Panc1 (cell line): ENCODE measurements around the gene NOTCH2. TPM values are rescaled to one million over a fixed set of nuclear protein-coding genes. Genes with fewer than 3 reads are reported as not detected.

Source experiments
- ATAC-seq: fragments of 200-7000 bp; cut with Tn5 transposase; 2 replicates; pipeline ENCODE4 v1.9.1; 2020; ENCODE audit warnings: mild to moderate bottlenecking, moderate library complexity
- BruUV-seq: library from RNA; stranded (reverse); fragments of 400-500 nt; replicated peaks from 2 replicates; lab custom pipeline; 2021; lab: Mats Ljungman, UMichigan
- CTCF ChIA-PET: fragments of 300-600 bp; sonication (Branson Sonifier 250); formaldehyde crosslinking; loops from one replicate; lab custom pipeline; 2022; ENCODE audit warnings: antibody characterized with exemption; lab: Charles Lee
- POLR2A ChIA-PET: fragments of 300-600 bp; sonication (Branson Sonifier 250); formaldehyde crosslinking; loops from one replicate; lab custom pipeline; 2022; ENCODE audit warnings: antibody characterized with exemption; lab: Charles Lee
- DNase-seq: peaks from one replicate; pipeline ENCODE4 v3.0.0-alpha.2; 2010; ENCODE audit warnings: low read depth, low spot score
- H3K27ac ChIP-seq: 2 replicates; pipeline ENCODE4 v1.5.1; 2011; ENCODE audit warnings: mild to moderate bottlenecking, low read length, inconsistent platforms
- H3K27me3 ChIP-seq: fragments of 200-500 bp; sonication (Bioruptor generic); 2 replicates; pipeline ENCODE4 v1.6.0; 2014; ENCODE audit warnings: low read length, inconsistent platforms; ENCODE audit not compliant: control insufficient read depth, insufficient read depth
- H3K36me3 ChIP-seq: fragments of 200-500 bp; sonication (Bioruptor generic); 2 replicates; pipeline ENCODE4 v1.5.1; 2014; ENCODE audit warnings: inconsistent platforms, mild to moderate bottlenecking, low read length, moderate library complexity; ENCODE audit not compliant: control insufficient read depth, insufficient read depth
- H3K4me1 ChIP-seq: 2 replicates; pipeline ENCODE4 v1.5.1; 2011; ENCODE audit warnings: inconsistent platforms, mild to moderate bottlenecking, low read length, moderate library complexity; ENCODE audit not compliant: control insufficient read depth, insufficient read depth
- H3K4me3 ChIP-seq, 2 experiments: 2 replicates each; pipeline ENCODE4 v1.5.1; 2011 to 2012; ENCODE audit warnings: low read depth in 2 of 2, low read length in 2 of 2, mild to moderate bottlenecking in 2 of 2, inconsistent platforms in 1 of 2, moderate library complexity in 1 of 2
- H3K9me3 ChIP-seq: fragments of 200-500 bp; sonication (Bioruptor generic); 2 replicates; pipeline ENCODE4 v1.5.1; 2014; ENCODE audit warnings: low read depth, mild to moderate bottlenecking, inconsistent platforms, low read length, moderate library complexity; ENCODE audit not compliant: control insufficient read depth, insufficient read depth
- CTCF ChIP-seq: fragments of 450-650 bp; IDR thresholded peaks from 2 replicates; pipeline ENCODE4 v1.5.1; 2017; ENCODE audit warnings: mild to moderate bottlenecking
- POLR2AphosphoS5 ChIP-seq: IDR thresholded peaks from 2 replicates; pipeline ENCODE4 v1.6.1; 2012; ENCODE audit warnings: mild to moderate bottlenecking, low read depth, low read length, moderate library complexity
- SIN3A ChIP-seq: IDR thresholded peaks from 2 replicates; pipeline ENCODE4 v1.6.1; 2012; ENCODE audit warnings: low read depth, mild to moderate bottlenecking, low read length, moderate library complexity, borderline replicate concordance; ENCODE audit not compliant: insufficient read depth
- TCF7L2 ChIP-seq: IDR thresholded peaks from 2 replicates; pipeline ENCODE4 v1.6.1; 2011; ENCODE audit warnings: mild to moderate bottlenecking, low read depth, low read length, inconsistent platforms
- in situ Hi-C: cut with HindIII; loops from 2 replicates; pipeline ENCODE4 v1.10.0; 2016; ENCODE audit warnings: low sequenced_read_pairs, low pct_unique_long_range_greater_than_20kb
- intact Hi-C: fragments of 100-400 bp; cut with micrococcal nuclease; formaldehyde crosslinking; loops from one replicate; pipeline ENCODE4 v1.10.0; 2022; ENCODE audit not compliant: unreplicated experiment
- total RNA-seq: library from RNA; stranded (reverse); gene quantifications from one replicate; pipeline ENCODE4 v1.2.1, GENCODE V29; 2021; ENCODE audit not compliant: unreplicated experiment
- TF ChIP-seq, protein P1 (sequence below), 2 experiments: IDR thresholded peaks; 2 replicates each; pipeline ENCODE4 v1.6.1; 2011 to 2012; ENCODE audit warnings: low read depth in 2 of 2, control low read depth in 1 of 2, low read length in 1 of 2, mild to moderate bottlenecking in 1 of 2, moderate library complexity in 1 of 2; ENCODE audit not compliant: insufficient read depth in 1 of 2

NOTCH2 gene
- total RNA-seq, 1 experiment from 2014 or later: 191 TPM

DNA sequence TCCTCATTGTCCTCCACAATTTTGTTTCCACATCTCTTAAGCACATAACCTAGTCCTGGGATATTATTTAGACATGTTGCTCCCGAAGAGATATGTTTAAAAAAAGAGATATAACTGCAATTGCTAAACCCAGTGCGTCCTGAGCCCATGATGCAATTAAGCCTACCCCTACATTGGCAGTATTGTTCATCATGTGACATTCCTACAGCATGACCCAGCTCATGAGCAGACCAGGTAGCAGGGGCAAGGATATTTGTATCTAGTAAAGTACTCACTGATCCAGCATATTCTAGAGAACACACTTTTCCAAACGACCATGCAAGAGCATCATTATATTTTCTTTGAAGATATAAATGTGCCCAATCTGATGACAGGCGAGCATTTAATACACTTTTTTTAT, 174.4 kb downstream of the NOTCH2 start:
- no TSS peak for BruUV-seq
- in situ Hi-C loops (no loop called here), intact Hi-C loops (no loop called here)
- Histone ChIP-seq H3K36me3 (no peaks in the 10 kb centered on the region), H3K4me3 (no peak overlapping the region), H3K27ac (no peak overlapping the region), H3K9me3 (no peaks in the 10 kb centered on the region), H3K27me3 (peaks cover 14% of the 10 kb centered on the region; the same call in 1 of the 2 replicates), H3K4me1 (no peaks in the 10 kb centered on the region)
- DNase-seq (no peak), ATAC-seq (no peak)
- ChIA-PET POLR2A (no interaction called here), CTCF (no interaction called here)
- TF ChIP-seq CTCF: no peak
- TF ChIP-seq, protein P1, sequence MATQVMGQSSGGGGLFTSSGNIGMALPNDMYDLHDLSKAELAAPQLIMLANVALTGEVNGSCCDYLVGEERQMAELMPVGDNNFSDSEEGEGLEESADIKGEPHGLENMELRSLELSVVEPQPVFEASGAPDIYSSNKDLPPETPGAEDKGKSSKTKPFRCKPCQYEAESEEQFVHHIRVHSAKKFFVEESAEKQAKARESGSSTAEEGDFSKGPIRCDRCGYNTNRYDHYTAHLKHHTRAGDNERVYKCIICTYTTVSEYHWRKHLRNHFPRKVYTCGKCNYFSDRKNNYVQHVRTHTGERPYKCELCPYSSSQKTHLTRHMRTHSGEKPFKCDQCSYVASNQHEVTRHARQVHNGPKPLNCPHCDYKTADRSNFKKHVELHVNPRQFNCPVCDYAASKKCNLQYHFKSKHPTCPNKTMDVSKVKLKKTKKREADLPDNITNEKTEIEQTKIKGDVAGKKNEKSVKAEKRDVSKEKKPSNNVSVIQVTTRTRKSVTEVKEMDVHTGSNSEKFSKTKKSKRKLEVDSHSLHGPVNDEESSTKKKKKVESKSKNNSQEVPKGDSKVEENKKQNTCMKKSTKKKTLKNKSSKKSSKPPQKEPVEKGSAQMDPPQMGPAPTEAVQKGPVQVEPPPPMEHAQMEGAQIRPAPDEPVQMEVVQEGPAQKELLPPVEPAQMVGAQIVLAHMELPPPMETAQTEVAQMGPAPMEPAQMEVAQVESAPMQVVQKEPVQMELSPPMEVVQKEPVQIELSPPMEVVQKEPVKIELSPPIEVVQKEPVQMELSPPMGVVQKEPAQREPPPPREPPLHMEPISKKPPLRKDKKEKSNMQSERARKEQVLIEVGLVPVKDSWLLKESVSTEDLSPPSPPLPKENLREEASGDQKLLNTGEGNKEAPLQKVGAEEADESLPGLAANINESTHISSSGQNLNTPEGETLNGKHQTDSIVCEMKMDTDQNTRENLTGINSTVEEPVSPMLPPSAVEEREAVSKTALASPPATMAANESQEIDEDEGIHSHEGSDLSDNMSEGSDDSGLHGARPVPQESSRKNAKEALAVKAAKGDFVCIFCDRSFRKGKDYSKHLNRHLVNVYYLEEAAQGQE (IDR thresholded peaks at IDR 0.05; ENCODE audit: insufficient read depth in 1 of 2, low read depth in 2 of 2, low read length in 1 of 2): no peak
- TF ChIP-seq SIN3A: no peak
- no peak for TF ChIP-seq TCF7L2
- no peak for TF ChIP-seq POLR2AphosphoS5

- no TSS peak for BruUV-seq
- H3K4me3 ChIP-seq: no peak overlapping the region
- TF ChIP-seq POLR2AphosphoS5: no peak
- no peak for TF ChIP-seq TCF7L2
- TF ChIP-seq, protein P1 (IDR thresholded peaks at IDR 0.05; ENCODE audit: insufficient read depth in 1 of 2, low read depth in 2 of 2, low read length in 1 of 2): no peak
- intact Hi-C loops: no loop called here
- H3K9me3 ChIP-seq: no peaks in the 10 kb centered on the region
- peaks cover 11% of the 10 kb centered on the region; the same call in 1 of the 2 replicates for H3K27me3 ChIP-seq
- no peak for ATAC-seq
- ChIA-PET POLR2A (no interaction called here), CTCF (no interaction called here)
- in situ Hi-C loops: no loop called here
- no peak overlapping the region for H3K27ac ChIP-seq
- no peaks in the 10 kb centered on the region for H3K4me1 ChIP-seq
- no peaks in the 10 kb centered on the region for H3K36me3 ChIP-seq
- DNase-seq: no peak
Measured at GRCh38 chr1:119893827-119894700, 175.4 kb downstream of the NOTCH2 start.
